ENCODE results near the gene SLC37A4. TPM values are rescaled to one million over a fixed set of nuclear protein-coding genes. Genes with fewer than 3 reads are reported as not detected.
"Not testable (repeated sequence)": the region's sequence is repeated elsewhere in the genome, so short reads cannot be mapped to it uniquely, and the experiment has no call there.

Gene SLC37A4
- 10.2 TPM for total RNA-seq
- long read RNA-seq, transcript SLC37A4-210 (9 exons, 2,040 nt), result major isoform, 24 of 39 reads
- long read RNA-seq, partial matches to known transcripts, result 9 of 39 reads
- long read RNA-seq, other reads (novel, unspliced or antisense), result 4 of 39 reads

- peak; percentile 99 for DNase-seq (ENCODE audit: low spot score)
Observed at GRCh38 chr11:119030329-119031047, at the start of gene SLC37A4. Gene SLC37A4, minus strand, starts transcription at chr11:119030877.

GRCh38 chr11:119078675-119079420 lies 48.2 kb upstream of the SLC37A4 start:
- DNase-seq (ENCODE audit: low spot score), result no peak

GRCh38 chr11:119077839-119078238 lies 47.2 kb upstream of the SLC37A4 start:
- no peak for DNase-seq (ENCODE audit: low spot score)

GRCh38 chr11:119067371-119068222 lies 36.9 kb upstream of the SLC37A4 start, which contains the start of gene VPS11:
Gene VPS11, plus strand, starts transcription at chr11:119067818. Its CDS starts 6 bp downstream, at chr11:119067824.
- DNase-seq (ENCODE audit: low spot score), result peak; percentile 98

DNA sequence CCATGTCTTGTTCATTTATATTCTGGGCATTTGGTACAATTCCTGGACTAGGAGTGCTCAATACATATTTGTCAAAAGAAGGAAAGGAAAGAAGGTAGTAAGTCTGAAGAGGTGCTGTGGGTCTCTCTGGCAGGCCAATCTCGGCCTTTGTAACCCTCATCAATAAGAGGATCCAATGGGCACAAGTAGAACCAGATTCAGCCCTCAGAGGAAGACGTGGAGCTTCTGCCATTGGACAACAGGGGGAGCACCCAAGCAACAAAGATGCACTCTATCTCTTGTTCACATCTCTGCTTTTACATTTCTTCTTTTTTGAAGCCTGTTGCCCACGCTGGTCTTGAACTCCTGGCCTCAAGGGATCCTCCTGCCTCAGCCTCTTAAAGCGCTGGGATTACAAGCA lies 34.7 kb upstream of the SLC37A4 start:
- no peak for DNase-seq (ENCODE audit: low spot score)

DNA sequence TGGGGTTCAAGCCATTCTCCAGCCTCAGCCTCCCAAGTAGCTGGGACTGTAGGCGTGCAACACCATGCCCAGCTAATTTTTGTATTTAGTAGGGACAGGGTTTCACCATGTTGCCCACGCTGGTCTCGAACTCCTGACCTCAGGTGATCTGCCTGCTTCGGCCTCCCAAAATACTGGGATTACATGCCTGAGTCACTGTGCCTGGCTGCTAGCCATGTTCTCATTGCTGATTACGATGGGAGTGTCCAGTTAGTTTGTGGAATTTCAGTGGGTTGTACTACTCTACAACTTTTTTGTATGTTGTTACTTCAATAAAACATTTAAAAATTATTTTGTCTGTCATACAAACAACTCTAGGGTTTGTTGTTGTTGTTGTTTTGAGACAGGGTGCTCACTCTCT lies 32.1 kb upstream of the SLC37A4 start:
- DNase-seq (ENCODE audit: low spot score), result no peak

- DNase-seq (ENCODE audit: low spot score), result no peak
Observed at GRCh38 chr11:119061256-119061655, 30.6 kb upstream of the SLC37A4 start.

- not testable (repeated sequence) for DNase-seq (ENCODE audit: low spot score)
Observed at GRCh38 chr11:119059128-119059527, 28.5 kb upstream of the SLC37A4 start.

DNA sequence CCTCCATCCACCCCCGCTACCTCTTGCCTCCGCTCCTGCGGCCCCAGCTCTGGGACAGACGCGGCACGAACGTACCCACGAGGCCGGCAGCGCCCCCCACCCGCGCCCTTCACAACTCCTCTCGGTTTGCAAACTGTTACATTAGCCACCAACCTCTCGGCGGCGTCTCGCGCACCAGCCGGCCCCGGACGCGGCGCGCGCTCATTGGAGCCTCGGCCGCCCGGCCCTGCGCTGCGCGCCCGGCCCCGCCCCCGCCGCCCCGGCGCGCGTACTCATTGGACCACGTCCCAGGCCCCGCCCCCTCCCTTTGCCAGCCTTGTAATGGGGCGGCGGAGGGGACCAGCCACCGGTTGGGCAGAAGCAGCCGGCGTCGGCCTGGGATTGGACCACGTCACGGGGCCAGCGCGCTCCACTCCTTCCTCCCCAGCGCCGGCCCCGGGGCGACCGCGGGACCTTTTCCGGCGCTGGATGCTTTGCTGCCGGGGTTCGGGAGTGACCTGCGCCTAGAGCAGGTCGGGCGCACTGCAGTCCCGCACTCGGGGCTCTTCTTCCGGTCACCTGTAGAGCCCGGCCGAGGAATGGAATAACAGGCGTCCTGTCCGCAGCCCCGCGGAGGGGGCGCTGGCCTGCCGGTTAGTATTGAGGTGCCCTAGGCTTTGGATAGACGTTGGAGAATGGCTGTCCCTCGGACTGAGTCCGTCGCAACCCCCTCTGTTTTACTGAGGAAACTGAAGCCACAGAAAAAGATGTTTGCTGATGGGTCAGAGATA lies 26.5 kb upstream of the SLC37A4 start, which contains the start of gene HYOU1:
Gene HYOU1, minus strand, starts transcription at position 206 of the 770 bp plus-strand sequence. CDS start 1,045 bp downstream, outside the sequence.
- DNase-seq (ENCODE audit: low spot score), result peak; percentile 99

GRCh38 chr11:119056421-119056999 lies 25.8 kb upstream of the SLC37A4 start:
- DNase-seq (ENCODE audit: low spot score), result peak; percentile 91

DNA sequence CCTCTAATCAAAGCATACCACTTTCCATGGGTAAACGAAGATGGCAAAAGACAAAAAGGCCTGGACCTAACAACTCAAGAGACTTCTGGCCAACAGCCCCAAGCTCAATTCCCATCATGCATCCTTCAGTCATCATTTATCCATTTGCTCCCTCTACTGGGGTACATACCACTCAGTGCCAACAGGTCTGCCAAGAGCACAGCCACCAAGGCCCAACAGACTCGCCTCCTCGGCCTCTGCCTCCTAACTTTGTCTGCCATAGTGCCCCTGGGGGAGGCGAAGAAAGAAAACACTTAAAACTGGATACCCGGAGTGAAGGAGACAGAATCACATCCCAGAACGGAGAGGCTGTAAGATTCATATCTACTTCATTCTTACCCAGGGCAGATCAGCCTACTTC lies 25.2 kb upstream of the SLC37A4 start:
- no peak for DNase-seq (ENCODE audit: low spot score)

- DNase-seq (ENCODE audit: low spot score), result no peak
Observed at GRCh38 chr11:119054418-119054817, 23.7 kb upstream of the SLC37A4 start.

DNA sequence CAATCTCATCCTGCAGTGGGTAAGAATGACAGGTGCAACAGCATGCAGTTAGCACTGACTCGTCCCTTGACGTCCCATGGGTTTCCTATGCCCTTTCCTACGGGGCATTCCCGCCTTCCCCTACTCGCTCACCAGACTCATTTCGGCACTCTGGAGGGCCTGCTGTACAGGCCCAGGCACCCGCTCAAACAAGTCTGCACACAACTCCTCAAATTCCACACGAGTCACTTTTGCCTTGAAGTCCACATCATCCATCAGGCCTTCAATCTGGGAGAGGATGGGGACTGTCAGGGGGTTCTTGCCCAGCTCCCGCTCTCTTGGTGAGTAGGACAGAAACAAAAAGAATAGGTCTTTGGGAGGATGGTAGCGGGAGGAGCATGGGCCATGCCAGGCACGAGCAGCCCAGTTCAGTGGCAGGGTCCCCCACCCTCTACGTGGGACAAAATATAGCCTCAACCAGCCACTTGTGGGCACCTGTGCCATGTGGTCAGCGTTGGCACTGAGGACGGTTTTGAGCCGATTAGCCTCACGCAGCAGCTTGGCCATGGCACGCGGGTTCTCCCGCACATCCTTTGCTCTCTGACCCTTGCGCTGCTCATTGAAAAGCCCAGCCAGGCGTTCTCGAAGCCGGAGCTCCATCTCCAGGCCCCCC lies 21.6 kb upstream of the SLC37A4 start:
- no peak for DNase-seq (ENCODE audit: low spot score)

GRCh38 chr11:119051440-119052162 lies 20.9 kb upstream of the SLC37A4 start:
- no peak for DNase-seq (ENCODE audit: low spot score)

DNA sequence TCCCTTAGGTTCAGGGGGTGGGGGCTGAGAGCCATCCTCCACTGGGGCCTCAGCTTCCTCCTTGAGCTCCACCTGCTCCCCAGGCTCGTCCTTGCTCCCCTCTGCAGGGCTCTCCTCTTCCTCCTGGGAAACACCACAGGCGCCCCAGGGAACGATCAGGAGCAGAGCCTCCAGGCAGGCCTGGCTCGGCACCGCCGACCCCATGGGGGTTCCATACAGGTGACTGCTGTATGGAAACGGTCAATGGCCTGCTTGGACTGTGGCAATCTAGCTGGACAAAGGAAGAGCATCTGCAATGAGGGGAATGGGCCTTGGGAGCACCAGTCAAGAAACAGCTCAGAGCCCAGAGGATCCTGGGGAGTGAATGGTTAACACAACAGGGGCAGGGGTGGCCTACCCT lies 18.4 kb upstream of the SLC37A4 start:
- DNase-seq (ENCODE audit: low spot score), result no peak

DNA sequence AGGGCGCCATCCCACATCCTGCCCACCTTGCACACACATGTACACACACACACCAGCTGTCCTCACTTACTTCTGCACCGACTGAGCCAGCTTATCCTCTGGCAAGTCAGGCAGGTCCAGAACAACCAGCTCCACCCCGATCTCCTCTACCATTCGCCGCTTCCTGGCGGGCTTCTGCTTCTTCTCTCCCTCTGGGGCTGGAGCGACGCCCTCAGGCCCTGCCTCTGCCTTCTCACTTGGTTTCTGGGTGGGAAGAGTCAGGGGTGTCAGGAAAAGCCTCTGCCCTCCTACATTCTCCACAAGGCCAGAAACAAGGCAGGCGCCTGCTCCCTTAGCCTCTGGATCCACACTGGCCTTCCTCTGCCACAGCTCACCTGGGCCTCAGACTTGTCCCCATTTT lies 18.0 kb upstream of the SLC37A4 start:
- DNase-seq (ENCODE audit: low spot score), result no peak

DNA sequence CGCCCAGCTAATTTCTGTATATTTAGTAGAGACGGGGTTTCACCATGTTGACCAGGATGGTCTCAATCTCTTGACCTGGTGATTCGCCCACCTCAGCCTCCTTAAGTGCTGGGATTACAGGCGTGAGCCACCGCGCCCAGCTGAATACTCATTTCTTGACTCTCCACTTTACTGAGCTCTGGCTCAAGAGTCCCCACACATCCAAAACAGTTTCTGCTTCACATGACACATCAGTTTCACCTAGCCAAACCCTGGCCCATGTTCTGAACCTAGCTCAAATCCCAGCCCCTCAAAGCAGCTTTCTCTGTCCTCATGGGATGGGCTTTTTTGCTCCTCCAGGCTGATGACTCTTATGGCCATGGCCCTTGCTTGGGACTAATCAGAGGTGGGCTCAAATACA lies 16.5 kb upstream of the SLC37A4 start:
- no peak for DNase-seq (ENCODE audit: low spot score)

- no peak for DNase-seq (ENCODE audit: low spot score)
Observed at GRCh38 chr11:119046489-119046888, 15.8 kb upstream of the SLC37A4 start.

- no peak for DNase-seq (ENCODE audit: low spot score)
Observed at GRCh38 chr11:119044708-119045107, 14.0 kb upstream of the SLC37A4 start.
